K562 (cell line): ENCODE results near the gene LILRA2. TPM values are rescaled to one million over a fixed set of nuclear protein-coding genes. Genes with fewer than 3 reads are reported as not detected.
A peak's percentile ranks its signal among the peaks of the same experiment; 100 is the strongest.

Source experiments
- ATAC-seq: fragments of 200-7000 bp; cut with Tn5 transposase; 3 replicates; pipeline ENCODE4 v1.9.1; 2020; ENCODE audit warnings: moderate library complexity
- BruUV-seq: library from RNA; stranded (reverse); fragments of 400-500 nt; replicated peaks from 2 replicates; lab custom pipeline; 2021; lab: Mats Ljungman, UMichigan
- CTCF ChIA-PET: fragments of 300-600 bp; formaldehyde crosslinking; extraction: SDS; loops from one replicate; lab custom pipeline; 2021; ENCODE audit warnings: low intra/inter-chr PET ratio; lab: Yijun Ruan, JAX
- POLR2A ChIA-PET: fragments of 300-600, 350-650 bp; sonication (Branson Sonifier 250); formaldehyde crosslinking; extraction: SDS; loops from one replicate; lab custom pipeline; 2021; ENCODE audit warnings: antibody characterized with exemption, inconsistent platforms; lab: Yijun Ruan, JAX
- DNase-seq, 4 experiments: peaks; one replicate each; pipeline versions ENCODE4 v3.0.0 to v3.0.0-alpha.2; 2011 to 2018; ENCODE audit warnings: low spot score in 3 of 4, mixed read lengths in 3 of 4; ENCODE audit errors: extremely low read depth in 1 of 4
- FAIRE-seq: peaks from 2 replicates; lab custom pipeline; 2011; peaks lifted over from hg19 to GRCh38; lab: Jason Lieb, UNC
- H2AFZ ChIP-seq: 2 replicates; pipeline ENCODE4 v1.6.0; 2011; ENCODE audit warnings: low read depth, low read length, control low read depth, inconsistent platforms
- H3K27ac ChIP-seq: fragments of 200-600 bp; 3 replicates; pipeline ENCODE4 v1.8.0; 2011; ENCODE audit warnings: low read depth, mild to moderate bottlenecking, control low read depth, inconsistent platforms, low read length, moderate library complexity, mixed read lengths; ENCODE audit errors: extremely low read depth
- H3K27me3 ChIP-seq, 2 experiments: fragments of 300-600 bp in 1 of 2; 2 replicates in 1 of 2; 3 replicates in 1 of 2; pipeline versions ENCODE4 v1.6.0 to v1.8.0; 2011; ENCODE audit warnings: inconsistent platforms in 2 of 2, low read length in 2 of 2, mild to moderate bottlenecking in 1 of 2, mixed read lengths in 1 of 2, moderate library complexity in 1 of 2; ENCODE audit not compliant: control insufficient read depth in 2 of 2, insufficient read depth in 2 of 2
- H3K36me3 ChIP-seq: fragments of 300-600 bp; 3 replicates; pipeline ENCODE4 v1.8.0; 2011; ENCODE audit warnings: mild to moderate bottlenecking, low read length, inconsistent platforms; ENCODE audit not compliant: control insufficient read depth, insufficient read depth
- H3K4me1 ChIP-seq, 2 experiments: fragments of 200-600 bp in 1 of 2; replicated peaks in 1 of 2; 2 replicates in 1 of 2; 3 replicates in 1 of 2; pipeline versions ENCODE4 v1.5.1 to v1.8.0; 2011; ENCODE audit warnings: inconsistent platforms in 2 of 2, low read length in 2 of 2, mild to moderate bottlenecking in 1 of 2, mixed read lengths in 1 of 2, moderate library complexity in 1 of 2; ENCODE audit not compliant: control insufficient read depth in 2 of 2, insufficient read depth in 2 of 2
- H3K4me2 ChIP-seq: 2 replicates; pipeline ENCODE4 v1.6.1; 2011; ENCODE audit warnings: low read length, control low read depth, inconsistent platforms, mixed read lengths; ENCODE audit not compliant: insufficient read depth
- H3K4me3 ChIP-seq: fragments of 200-600 bp; sonication (generic), shearing (Covaris generic); 2 replicates; pipeline ENCODE4 v1.5.1; 2016; ENCODE audit warnings: control low read depth, inconsistent platforms
- H3K79me2 ChIP-seq: fragments of 200-600 bp; 3 replicates; pipeline ENCODE4 v1.8.0; 2011; ENCODE audit warnings: low read length, inconsistent platforms; ENCODE audit not compliant: control insufficient read depth, insufficient read depth
- H3K9ac ChIP-seq, 2 experiments: 2 replicates each; pipeline versions ENCODE4 v1.6.0 to v1.6.1; 2011; ENCODE audit warnings: low read depth in 2 of 2, low read length in 2 of 2, control low read depth in 1 of 2, inconsistent platforms in 1 of 2, mild to moderate bottlenecking in 1 of 2, mixed read lengths in 1 of 2; ENCODE audit not compliant: insufficient read depth in 1 of 2
- H3K9me1 ChIP-seq: one replicate; pipeline ENCODE4 v1.6.0; 2011; ENCODE audit warnings: inconsistent platforms, mild to moderate bottlenecking, low read length, moderate library complexity; ENCODE audit not compliant: control insufficient read depth, insufficient read depth
- H3K9me3 ChIP-seq: replicated peaks from 2 replicates; pipeline ENCODE4 v1.5.1; 2011; ENCODE audit warnings: low read depth, low read length, inconsistent platforms; ENCODE audit not compliant: control insufficient read depth, insufficient read depth
- H4K20me1 ChIP-seq: replicated peaks from 2 replicates; pipeline ENCODE4 v1.6.1; 2011; ENCODE audit warnings: low read length, inconsistent platforms, mixed read lengths; ENCODE audit not compliant: control insufficient read depth, insufficient read depth
- HDAC2 ChIP-seq: fragments of 450-650 bp; IDR thresholded peaks from 2 replicates; pipeline ENCODE4 v1.6.1; 2016; ENCODE audit warnings: mild to moderate bottlenecking
- PYGO2 ChIP-seq: fragments of 450-650 bp; IDR thresholded peaks from 2 replicates; pipeline ENCODE4 v1.6.1; 2016; ENCODE audit warnings: mild to moderate bottlenecking, missing genetic modification characterization, moderate library complexity, missing compliant biosample characterization
- WGBS: fragments of 100-300 bp; shearing (Covaris generic); methylation state at CpG from one replicate; pipeline ENCODE4 v1.1.6; 2016; ENCODE audit warnings: low coverage, mixed read lengths; ENCODE audit not compliant: insufficient coverage; ENCODE audit errors: missing lambda C conversion rate; 5-methylcytosine and 5-hydroxymethylcytosine counted together
- in situ Hi-C: fragments of 300-500 bp; cut with MboI; formaldehyde crosslinking; loops from 4 replicates; pipeline ENCODE4 v1.15.0; 2018; ENCODE audit warnings: inconsistent platforms, mixed read lengths
- intact Hi-C: fragments of 100-400 bp; cut with micrococcal nuclease; formaldehyde crosslinking; loops from 2 replicates; pipeline ENCODE4 v1.14.2; 2022
- polyA plus RNA-seq, 8 experiments: library from polyadenylated mRNA; depleted of rRNA in 4 of 8; stranded (reverse) in 5 of 8; unstranded in 3 of 8; fragments of >200 nt; fragmentation: Nextera tagmentation in 2 of 8; fragmentation: Illumina TruSeq in 1 of 8; extraction: Ambion mirVana in 2 of 8; extraction: Trizol in 1 of 8; gene quantifications; 2 replicates each; pipeline versions ENCODE4 v1.2.1 to v1.2.3, GENCODE V29; 2011 to 2014; ENCODE audit warnings: inconsistent platforms in 1 of 8, missing spikeins in 1 of 8
- total RNA-seq, 7 experiments: library from RNA; depleted of rRNA in 6 of 7; stranded (reverse); fragments of >200 nt in 6 of 7; fragmentation: Illumina TruSeq in 2 of 7; extraction: Trizol in 2 of 7; gene quantifications; 2 replicates each; pipeline versions ENCODE4 v1.2.1 to v1.2.3, GENCODE V29; 2011 to 2021; ENCODE audit warnings: low replicate concordance in 1 of 7
- TF ChIP-seq, protein P1 (sequence below), 2 experiments: fragments of 450-650 bp; formaldehyde crosslinking in 1 of 2; IDR thresholded peaks; 2 replicates each; pipeline versions ENCODE4 v1.4.0 to v1.6.1; 2014 to 2020; ENCODE audit warnings: mild to moderate bottlenecking in 2 of 2, borderline replicate concordance in 1 of 2, low read depth in 1 of 2
- TF ChIP-seq, protein P2 (sequence below): sonication (generic); formaldehyde crosslinking; IDR thresholded peaks from 2 replicates; pipeline ENCODE4 v1.8.0; 2022; ENCODE audit warnings: missing genetic modification reagents, mild to moderate bottlenecking, borderline replicate concordance
- TF ChIP-seq, protein P3 (sequence below): sonication (generic); formaldehyde crosslinking; IDR thresholded peaks from 2 replicates; pipeline ENCODE4 v1.8.1; 2023; ENCODE audit warnings: missing genetic modification reagents, mild to moderate bottlenecking, borderline replicate concordance

The LILRA2 gene
- total and polyA plus RNA-seq, 9 of the 15 experiments (the other 6 are each of a cell fraction or from before 2014, with no cell fraction given), result 0.32 to 2.1 (median 0.96) TPM

- POLR2A ChIA-PET, result interaction anchor here (0.7 kb wide), 1 partner anchor 610 kb away, joined by 3 read pairs; no protein-coding TSS in a partner anchor
- no TSS peak for BruUV-seq
- no peak for FAIRE-seq
- TF ChIP-seq, protein P1, sequence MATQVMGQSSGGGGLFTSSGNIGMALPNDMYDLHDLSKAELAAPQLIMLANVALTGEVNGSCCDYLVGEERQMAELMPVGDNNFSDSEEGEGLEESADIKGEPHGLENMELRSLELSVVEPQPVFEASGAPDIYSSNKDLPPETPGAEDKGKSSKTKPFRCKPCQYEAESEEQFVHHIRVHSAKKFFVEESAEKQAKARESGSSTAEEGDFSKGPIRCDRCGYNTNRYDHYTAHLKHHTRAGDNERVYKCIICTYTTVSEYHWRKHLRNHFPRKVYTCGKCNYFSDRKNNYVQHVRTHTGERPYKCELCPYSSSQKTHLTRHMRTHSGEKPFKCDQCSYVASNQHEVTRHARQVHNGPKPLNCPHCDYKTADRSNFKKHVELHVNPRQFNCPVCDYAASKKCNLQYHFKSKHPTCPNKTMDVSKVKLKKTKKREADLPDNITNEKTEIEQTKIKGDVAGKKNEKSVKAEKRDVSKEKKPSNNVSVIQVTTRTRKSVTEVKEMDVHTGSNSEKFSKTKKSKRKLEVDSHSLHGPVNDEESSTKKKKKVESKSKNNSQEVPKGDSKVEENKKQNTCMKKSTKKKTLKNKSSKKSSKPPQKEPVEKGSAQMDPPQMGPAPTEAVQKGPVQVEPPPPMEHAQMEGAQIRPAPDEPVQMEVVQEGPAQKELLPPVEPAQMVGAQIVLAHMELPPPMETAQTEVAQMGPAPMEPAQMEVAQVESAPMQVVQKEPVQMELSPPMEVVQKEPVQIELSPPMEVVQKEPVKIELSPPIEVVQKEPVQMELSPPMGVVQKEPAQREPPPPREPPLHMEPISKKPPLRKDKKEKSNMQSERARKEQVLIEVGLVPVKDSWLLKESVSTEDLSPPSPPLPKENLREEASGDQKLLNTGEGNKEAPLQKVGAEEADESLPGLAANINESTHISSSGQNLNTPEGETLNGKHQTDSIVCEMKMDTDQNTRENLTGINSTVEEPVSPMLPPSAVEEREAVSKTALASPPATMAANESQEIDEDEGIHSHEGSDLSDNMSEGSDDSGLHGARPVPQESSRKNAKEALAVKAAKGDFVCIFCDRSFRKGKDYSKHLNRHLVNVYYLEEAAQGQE (IDR thresholded peaks at IDR 0.05; ENCODE audit: borderline replicate concordance), result no peak
- TF ChIP-seq, protein P1 (CRISPR knock-in tag; IDR thresholded peaks at IDR 0.05; ENCODE audit: low read depth), result no peak
- TF ChIP-seq PYGO2 (tag) (no peak), HDAC2 (no peak)
- TF ChIP-seq, protein P2, sequence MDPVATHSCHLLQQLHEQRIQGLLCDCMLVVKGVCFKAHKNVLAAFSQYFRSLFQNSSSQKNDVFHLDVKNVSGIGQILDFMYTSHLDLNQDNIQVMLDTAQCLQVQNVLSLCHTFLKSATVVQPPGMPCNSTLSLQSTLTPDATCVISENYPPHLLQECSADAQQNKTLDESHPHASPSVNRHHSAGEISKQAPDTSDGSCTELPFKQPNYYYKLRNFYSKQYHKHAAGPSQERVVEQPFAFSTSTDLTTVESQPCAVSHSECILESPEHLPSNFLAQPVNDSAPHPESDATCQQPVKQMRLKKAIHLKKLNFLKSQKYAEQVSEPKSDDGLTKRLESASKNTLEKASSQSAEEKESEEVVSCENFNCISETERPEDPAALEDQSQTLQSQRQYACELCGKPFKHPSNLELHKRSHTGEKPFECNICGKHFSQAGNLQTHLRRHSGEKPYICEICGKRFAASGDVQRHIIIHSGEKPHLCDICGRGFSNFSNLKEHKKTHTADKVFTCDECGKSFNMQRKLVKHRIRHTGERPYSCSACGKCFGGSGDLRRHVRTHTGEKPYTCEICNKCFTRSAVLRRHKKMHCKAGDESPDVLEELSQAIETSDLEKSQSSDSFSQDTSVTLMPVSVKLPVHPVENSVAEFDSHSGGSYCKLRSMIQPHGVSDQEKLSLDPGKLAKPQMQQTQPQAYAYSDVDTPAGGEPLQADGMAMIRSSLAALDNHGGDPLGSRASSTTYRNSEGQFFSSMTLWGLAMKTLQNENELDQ (CRISPR knock-in tag), result no peak
- TF ChIP-seq, protein P3, sequence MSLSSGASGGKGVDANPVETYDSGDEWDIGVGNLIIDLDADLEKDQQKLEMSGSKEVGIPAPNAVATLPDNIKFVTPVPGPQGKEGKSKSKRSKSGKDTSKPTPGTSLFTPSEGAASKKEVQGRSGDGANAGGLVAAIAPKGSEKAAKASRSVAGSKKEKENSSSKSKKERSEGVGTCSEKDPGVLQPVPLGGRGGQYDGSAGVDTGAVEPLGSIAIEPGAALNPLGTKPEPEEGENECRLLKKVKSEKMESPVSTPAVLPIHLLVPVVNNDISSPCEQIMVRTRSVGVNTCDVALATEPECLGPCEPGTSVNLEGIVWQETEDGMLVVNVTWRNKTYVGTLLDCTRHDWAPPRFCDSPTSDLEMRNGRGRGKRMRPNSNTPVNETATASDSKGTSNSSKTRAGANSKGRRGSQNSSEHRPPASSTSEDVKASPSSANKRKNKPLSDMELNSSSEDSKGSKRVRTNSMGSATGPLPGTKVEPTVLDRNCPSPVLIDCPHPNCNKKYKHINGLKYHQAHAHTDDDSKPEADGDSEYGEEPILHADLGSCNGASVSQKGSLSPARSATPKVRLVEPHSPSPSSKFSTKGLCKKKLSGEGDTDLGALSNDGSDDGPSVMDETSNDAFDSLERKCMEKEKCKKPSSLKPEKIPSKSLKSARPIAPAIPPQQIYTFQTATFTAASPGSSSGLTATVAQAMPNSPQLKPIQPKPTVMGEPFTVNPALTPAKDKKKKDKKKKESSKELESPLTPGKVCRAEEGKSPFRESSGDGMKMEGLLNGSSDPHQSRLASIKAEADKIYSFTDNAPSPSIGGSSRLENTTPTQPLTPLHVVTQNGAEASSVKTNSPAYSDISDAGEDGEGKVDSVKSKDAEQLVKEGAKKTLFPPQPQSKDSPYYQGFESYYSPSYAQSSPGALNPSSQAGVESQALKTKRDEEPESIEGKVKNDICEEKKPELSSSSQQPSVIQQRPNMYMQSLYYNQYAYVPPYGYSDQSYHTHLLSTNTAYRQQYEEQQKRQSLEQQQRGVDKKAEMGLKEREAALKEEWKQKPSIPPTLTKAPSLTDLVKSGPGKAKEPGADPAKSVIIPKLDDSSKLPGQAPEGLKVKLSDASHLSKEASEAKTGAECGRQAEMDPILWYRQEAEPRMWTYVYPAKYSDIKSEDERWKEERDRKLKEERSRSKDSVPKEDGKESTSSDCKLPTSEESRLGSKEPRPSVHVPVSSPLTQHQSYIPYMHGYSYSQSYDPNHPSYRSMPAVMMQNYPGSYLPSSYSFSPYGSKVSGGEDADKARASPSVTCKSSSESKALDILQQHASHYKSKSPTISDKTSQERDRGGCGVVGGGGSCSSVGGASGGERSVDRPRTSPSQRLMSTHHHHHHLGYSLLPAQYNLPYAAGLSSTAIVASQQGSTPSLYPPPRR (CRISPR knock-in tag), result no peak
Measured at GRCh38 chr19:54534156-54534555, 39.4 kb upstream of the LILRA2 start.

More at GRCh38 chr19:54534156-54534555, 39.4 kb upstream of the LILRA2 start:
- in situ Hi-C loops, result no loop called here
- Histone ChIP-seq H3K27ac (no peak overlapping the region), H3K27me3 (peaks cover 28 to 45% of the 10 kb centered on the region in 2 experiments), H3K36me3 (no peaks in the 10 kb centered on the region), H3K4me1 (no peaks in the 10 kb centered on the region), H3K4me2 (no peak overlapping the region), H3K79me2 (no peaks in the 10 kb centered on the region), H2AFZ (no peak overlapping the region), H3K4me3 (no peak overlapping the region), H3K9ac (0 out of 4 replicates have a peak overlapping the region, but pooled peaks of 1 of the 2 experiments have one; percentile 13), H3K9me1 (no peaks in the 10 kb centered on the region), H4K20me1 (0 out of 2 replicates have a peak, but pooled peaks cover 2% of the 10 kb centered on the region), H3K9me3 (no peaks in the 10 kb centered on the region)
- intact Hi-C loops, result no loop called here
- DNase-seq, result no peak
- WGBS, result 0% methylated on average over 7 of the region's 8 CpGs
- CTCF ChIA-PET, result no interaction called here
- no peak for ATAC-seq
